HepG2 (cell line): ENCODE results near the gene FGF1.

Source experiments
- EP300 ChIP-seq, 3 experiments: sonication (generic) in 1 of 3; formaldehyde crosslinking in 1 of 3; IDR thresholded peaks; 2 replicates each; pipeline versions ENCODE4 v1.5.1 to v1.6.1; 2011 to 2020; ENCODE audit warnings: low read depth in 2 of 3, low read length in 2 of 3, borderline replicate concordance in 1 of 3, improper control_type of control experiment in 1 of 3, mild to moderate bottlenecking in 1 of 3, missing genetic modification reagents in 1 of 3, moderate library complexity in 1 of 3
- TEAD2 ChIP-seq: sonication (generic); formaldehyde crosslinking; IDR thresholded peaks from 2 replicates; pipeline ENCODE4 v1.9.0; 2021; ENCODE audit warnings: missing genetic modification reagents
- ZNF143 ChIP-seq: sonication (generic); formaldehyde crosslinking; IDR thresholded peaks from 2 replicates; pipeline ENCODE4 v1.4.0; 2020; ENCODE audit warnings: missing genetic modification reagents
- ZNF709 ChIP-seq: sonication (generic); formaldehyde crosslinking; IDR thresholded peaks from 2 replicates; pipeline ENCODE4 v1.5.0; 2020; ENCODE audit warnings: mild to moderate bottlenecking, missing genetic modification reagents
- ZSCAN29 ChIP-seq: sonication (generic); formaldehyde crosslinking; conservative IDR thresholded peaks from 2 replicates; pipeline ENCODE4 v1.4.0; 2020; ENCODE audit warnings: mild to moderate bottlenecking, missing genetic modification reagents

DNA sequence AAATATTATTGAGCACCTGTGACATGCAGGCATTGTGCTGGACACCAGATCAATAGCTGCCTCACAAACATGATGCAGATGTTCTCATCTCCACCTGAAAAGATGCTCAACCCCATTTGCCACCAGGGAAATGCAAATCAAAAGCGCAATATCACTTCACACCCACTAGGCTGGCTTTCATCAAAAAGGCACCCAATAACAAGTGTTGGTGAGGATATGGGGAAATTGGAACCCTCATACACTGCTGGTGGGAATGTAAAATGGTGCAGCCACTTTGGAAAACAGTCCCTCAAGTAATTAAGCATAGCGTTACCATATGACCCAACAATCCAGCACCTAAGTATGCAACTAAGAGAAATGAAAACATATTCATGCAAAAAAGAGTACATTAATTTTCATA is 24.7 kb downstream of the FGF1 start:
- TF ChIP-seq ZNF709 (CRISPR knock-in tag), result no peak
- TF ChIP-seq ZNF143 (CRISPR knock-in tag), result no peak
- no peak for TF ChIP-seq EP300 (IDR thresholded peaks at IDR 0.05; ENCODE audit: low read depth in 2 of 2, low read length in 2 of 2)
- no peak for TF ChIP-seq EP300 (CRISPR knock-in tag; IDR thresholded peaks at IDR 0.05; ENCODE audit: borderline replicate concordance)
- TF ChIP-seq TEAD2 (CRISPR knock-in tag), result no peak
- no peak for TF ChIP-seq ZSCAN29 (CRISPR knock-in tag)
